ENCODE results near the gene PFDN6. TPM values are rescaled to one million over a fixed set of nuclear protein-coding genes. Genes with fewer than 3 reads are reported as not detected.

Gene PFDN6
- total RNA-seq, 2 donors from 2014 or later = 36.5 to 77.0 TPM

GRCh38 chr6:33248932-33249731 is 40.3 kb upstream of the PFDN6 start:
- TF ChIP-seq CTCF (IDR thresholded peaks at IDR 0.05) = no peak
- DNase-seq = peak; percentile 98

GRCh38 chr6:33249732-33250630 is 39.4 kb upstream of the PFDN6 start:
- DNase-seq = peak; percentile 32
- intact Hi-C loops (cut with DNase I) = loop anchor here (2.0 to 5.0 kb wide), 3 partner anchors 88 to 235 kb away; no protein-coding TSS in a partner anchor
- Histone ChIP-seq H3K27ac (peak overlapping the region; percentile 91), H3K9ac (ENCODE audit: low read depth in 2 of 2, low read length in 2 of 2) (peak overlapping the region; percentile 93 to 95), H3K4me3 (peak overlapping the region; percentile 54), H3K27me3 (no peaks in the 10 kb centered on the region), H3K4me1 (peaks cover 5% of the 10 kb centered on the region), H3K36me3 (no peaks in the 10 kb centered on the region), H3K9me3 (no peaks in the 10 kb centered on the region)
- no peak for TF ChIP-seq CTCF (IDR thresholded peaks at IDR 0.05)

More at GRCh38 chr6:33248932-33249731, 40.3 kb upstream of the PFDN6 start:
- peak overlapping the region; percentile 54 for H3K4me3 ChIP-seq
- H3K27me3 ChIP-seq = no peaks in the 10 kb centered on the region
- intact Hi-C loops (cut with DNase I) = loop anchor here (2.0 to 5.0 kb wide), 3 partner anchors 87 to 234 kb away; no protein-coding TSS in a partner anchor
- peaks cover 5% of the 10 kb centered on the region for H3K4me1 ChIP-seq
- H3K27ac ChIP-seq = peak overlapping the region; percentile 91
- no peaks in the 10 kb centered on the region for H3K9me3 ChIP-seq
- H3K9ac ChIP-seq (ENCODE audit: low read depth in 2 of 2, low read length in 2 of 2) = peak overlapping the region; percentile 93 to 95
- no peaks in the 10 kb centered on the region for H3K36me3 ChIP-seq

- Histone ChIP-seq H3K4me3 (no peak overlapping the region), H3K27me3 (no peaks in the 10 kb centered on the region), H3K27ac (no peak overlapping the region), H3K4me1 (peaks cover 5% of the 10 kb centered on the region), H3K9ac (ENCODE audit: low read depth in 2 of 2, low read length in 2 of 2) (no peak overlapping the region), H3K9me3 (no peaks in the 10 kb centered on the region), H3K36me3 (no peaks in the 10 kb centered on the region)
- DNase-seq = no peak
- intact Hi-C loops (cut with DNase I) = no loop called here
- no peak for TF ChIP-seq CTCF (IDR thresholded peaks at IDR 0.05)
These were observed 38.7 kb upstream of the PFDN6 start for GRCh38 chr6:33250731-33251130.

GRCh38 chr6:33251395-33252012 is 37.9 kb upstream of the PFDN6 start:
- Histone ChIP-seq H3K4me3 (no peak overlapping the region), H3K36me3 (no peaks in the 10 kb centered on the region), H3K9me3 (no peaks in the 10 kb centered on the region), H3K27ac (no peak overlapping the region), H3K9ac (ENCODE audit: low read depth in 2 of 2, low read length in 2 of 2) (no peak overlapping the region), H3K27me3 (no peaks in the 10 kb centered on the region), H3K4me1 (peaks cover 5% of the 10 kb centered on the region)
- TF ChIP-seq CTCF (IDR thresholded peaks at IDR 0.05) = no peak
- DNase-seq = no peak
- intact Hi-C loops (cut with DNase I) = no loop called here

GRCh38 chr6:33252759-33253158 is 36.6 kb upstream of the PFDN6 start:
- Histone ChIP-seq H3K4me1 (peaks cover 5% of the 10 kb centered on the region), H3K36me3 (no peaks in the 10 kb centered on the region), H3K9me3 (no peaks in the 10 kb centered on the region), H3K4me3 (no peak overlapping the region), H3K9ac (ENCODE audit: low read depth in 2 of 2, low read length in 2 of 2) (no peak overlapping the region), H3K27me3 (no peaks in the 10 kb centered on the region), H3K27ac (no peak overlapping the region)
- TF ChIP-seq CTCF (IDR thresholded peaks at IDR 0.05) = no peak
- DNase-seq = no peak
- intact Hi-C loops (cut with DNase I) = no loop called here

Data from colonic mucosa (tissue), 4 donors.